GM06990 (cell line): Measurements from ENCODE around the gene B4GALT1.
"Not testable (repeated sequence)": the region's sequence is repeated elsewhere in the genome, so short reads cannot be mapped to it uniquely, and the experiment has no call there.

Experiments used
- DNase-seq: peaks from one replicate; pipeline ENCODE4 v3.0.0-alpha.2; 2011; ENCODE audit not compliant: insufficient read length; ENCODE audit errors: extremely low read depth
- H3K27me3 ChIP-seq: replicated peaks from 2 replicates; pipeline ENCODE4 v1.6.0; 2011; ENCODE audit warnings: low read length; ENCODE audit not compliant: control insufficient read depth, insufficient read depth
- H3K36me3 ChIP-seq: 2 replicates; pipeline ENCODE4 v1.5.1; 2011; ENCODE audit warnings: low read length; ENCODE audit not compliant: control insufficient read depth, insufficient read depth
- H3K4me3 ChIP-seq: replicated peaks from 2 replicates; pipeline ENCODE4 v1.5.1; 2011; ENCODE audit warnings: low read depth, mild to moderate bottlenecking, control low read depth, low read length
- TF ChIP-seq, protein P1 (sequence below): IDR thresholded peaks from 2 replicates; pipeline ENCODE4 v1.5.1; 2011; ENCODE audit warnings: low read length, control low read depth, mild to moderate bottlenecking, inconsistent platforms; ENCODE audit not compliant: insufficient read depth, poor library complexity, severe bottlenecking

Gene B4GALT1

DNA sequence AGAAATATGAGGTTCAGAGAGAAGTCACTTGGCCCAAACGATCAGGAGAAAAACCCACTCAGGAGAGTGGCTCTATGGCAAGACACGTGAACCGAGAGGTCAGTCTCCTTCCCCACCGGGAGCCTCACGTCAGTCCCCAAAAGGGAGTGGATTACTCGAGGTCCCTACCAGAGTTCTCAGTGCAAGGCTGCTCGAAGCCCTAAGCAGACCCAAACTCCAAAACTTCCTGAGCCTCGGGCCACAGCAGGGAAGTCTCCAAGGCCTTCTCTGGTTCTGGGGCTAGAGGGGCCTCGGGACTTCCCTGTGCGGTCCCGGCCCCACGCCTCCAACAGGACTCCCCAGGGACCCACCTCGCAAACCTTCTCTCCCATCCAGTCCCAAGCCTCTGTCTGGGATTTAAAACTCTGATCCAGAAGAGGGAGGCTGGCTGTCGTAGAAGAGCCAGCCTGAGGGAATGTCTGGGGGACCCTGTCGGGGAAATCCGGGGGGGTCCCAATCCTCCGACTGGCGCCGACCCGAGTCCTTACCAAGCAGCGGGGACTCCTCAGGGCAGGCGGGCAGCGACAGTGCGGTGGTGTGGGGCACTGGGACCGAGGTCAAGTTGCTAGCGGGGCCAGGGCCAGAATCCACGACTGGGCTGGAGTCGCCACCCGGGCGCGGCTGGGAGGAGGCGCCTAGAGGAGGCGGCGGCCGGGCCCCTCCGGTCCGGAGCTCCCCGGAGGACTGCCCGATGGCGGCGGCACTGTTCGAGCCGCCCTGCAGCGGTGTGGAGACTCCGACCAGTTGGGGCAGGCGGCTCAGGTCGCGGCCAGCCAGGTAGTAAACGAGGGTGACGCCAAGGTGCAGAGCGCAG lies 679 bp downstream of the B4GALT1 start:
- TF ChIP-seq, protein P1, sequence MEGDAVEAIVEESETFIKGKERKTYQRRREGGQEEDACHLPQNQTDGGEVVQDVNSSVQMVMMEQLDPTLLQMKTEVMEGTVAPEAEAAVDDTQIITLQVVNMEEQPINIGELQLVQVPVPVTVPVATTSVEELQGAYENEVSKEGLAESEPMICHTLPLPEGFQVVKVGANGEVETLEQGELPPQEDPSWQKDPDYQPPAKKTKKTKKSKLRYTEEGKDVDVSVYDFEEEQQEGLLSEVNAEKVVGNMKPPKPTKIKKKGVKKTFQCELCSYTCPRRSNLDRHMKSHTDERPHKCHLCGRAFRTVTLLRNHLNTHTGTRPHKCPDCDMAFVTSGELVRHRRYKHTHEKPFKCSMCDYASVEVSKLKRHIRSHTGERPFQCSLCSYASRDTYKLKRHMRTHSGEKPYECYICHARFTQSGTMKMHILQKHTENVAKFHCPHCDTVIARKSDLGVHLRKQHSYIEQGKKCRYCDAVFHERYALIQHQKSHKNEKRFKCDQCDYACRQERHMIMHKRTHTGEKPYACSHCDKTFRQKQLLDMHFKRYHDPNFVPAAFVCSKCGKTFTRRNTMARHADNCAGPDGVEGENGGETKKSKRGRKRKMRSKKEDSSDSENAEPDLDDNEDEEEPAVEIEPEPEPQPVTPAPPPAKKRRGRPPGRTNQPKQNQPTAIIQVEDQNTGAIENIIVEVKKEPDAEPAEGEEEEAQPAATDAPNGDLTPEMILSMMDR = no peak
- DNase-seq = peak; percentile 52
- H3K36me3 ChIP-seq = no peaks in the 10 kb centered on the region
- no peaks in the 10 kb centered on the region for H3K27me3 ChIP-seq
- H3K4me3 ChIP-seq = peak overlapping the region; percentile 78

DNA sequence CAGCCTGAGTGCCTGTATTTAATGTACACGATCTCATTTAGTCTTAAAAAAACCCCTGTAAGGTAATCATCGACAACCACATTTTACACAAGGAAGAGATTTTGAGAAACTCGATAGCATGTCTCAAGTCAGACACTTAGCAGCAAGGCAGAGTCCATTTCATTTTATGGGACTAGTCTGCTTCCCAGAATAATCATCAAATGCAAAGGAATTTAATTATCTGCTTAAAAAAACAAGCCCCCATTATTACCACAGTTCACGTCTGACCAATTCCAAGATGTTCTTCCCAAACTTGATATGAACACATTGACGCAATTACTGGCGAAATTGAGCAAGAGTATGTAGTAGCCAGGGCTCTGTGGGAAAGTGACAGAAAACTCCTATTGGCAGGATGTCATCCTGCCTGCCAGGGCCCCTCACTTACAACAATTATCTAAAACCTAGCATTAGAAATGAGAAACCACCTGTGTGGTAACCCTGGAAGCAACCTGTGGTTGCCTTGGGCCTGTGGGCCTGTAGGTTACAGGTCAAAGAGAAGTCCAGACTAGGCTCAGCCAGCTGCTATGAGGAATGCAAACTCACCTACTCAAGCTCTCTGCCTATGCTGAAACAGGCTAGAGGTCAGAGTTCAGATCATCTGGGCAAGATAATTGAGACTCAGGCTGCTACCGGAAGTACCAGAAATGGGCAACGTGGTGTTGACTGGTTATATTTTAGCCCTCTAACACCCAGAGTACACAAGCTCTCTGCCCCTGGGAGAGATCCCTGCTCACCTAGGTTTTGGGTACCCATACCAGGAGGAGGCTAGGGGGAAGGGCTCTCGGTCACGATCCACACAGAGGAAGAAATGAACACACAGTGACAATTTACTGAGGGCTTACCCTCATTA lies 1.6 kb downstream of the B4GALT1 start:
- peak; percentile 51 for DNase-seq
- TF ChIP-seq, protein P1 = no peak

DNA sequence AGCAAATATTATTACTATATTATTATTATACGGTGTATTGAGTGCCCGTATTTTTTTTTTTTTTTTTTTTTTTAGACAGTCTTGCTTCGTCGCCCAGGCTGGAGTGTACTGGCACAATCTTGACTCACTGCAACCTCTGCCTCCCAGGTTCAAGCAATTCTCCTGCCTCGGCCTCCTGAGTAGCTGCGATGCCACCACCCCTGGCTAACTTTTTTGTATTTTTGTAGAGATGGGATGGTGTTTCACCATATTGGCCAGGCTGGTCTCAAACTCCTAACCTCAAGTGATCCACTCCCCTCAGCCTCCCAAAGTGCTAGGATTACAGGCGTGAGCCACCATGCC lies 2.2 kb downstream of the B4GALT1 start:
- H3K27me3 ChIP-seq, H3K36me3 ChIP-seq, DNase-seq: not testable (repeated sequence)
- H3K4me3 ChIP-seq = peak overlapping the region; percentile 78

More for the DNA sequence above, 1.6 kb downstream of the B4GALT1 start:
- Histone ChIP-seq H3K4me3 (peak overlapping the region; percentile 78), H3K36me3 (no peaks in the 10 kb centered on the region), H3K27me3 (no peaks in the 10 kb centered on the region)

DNA sequence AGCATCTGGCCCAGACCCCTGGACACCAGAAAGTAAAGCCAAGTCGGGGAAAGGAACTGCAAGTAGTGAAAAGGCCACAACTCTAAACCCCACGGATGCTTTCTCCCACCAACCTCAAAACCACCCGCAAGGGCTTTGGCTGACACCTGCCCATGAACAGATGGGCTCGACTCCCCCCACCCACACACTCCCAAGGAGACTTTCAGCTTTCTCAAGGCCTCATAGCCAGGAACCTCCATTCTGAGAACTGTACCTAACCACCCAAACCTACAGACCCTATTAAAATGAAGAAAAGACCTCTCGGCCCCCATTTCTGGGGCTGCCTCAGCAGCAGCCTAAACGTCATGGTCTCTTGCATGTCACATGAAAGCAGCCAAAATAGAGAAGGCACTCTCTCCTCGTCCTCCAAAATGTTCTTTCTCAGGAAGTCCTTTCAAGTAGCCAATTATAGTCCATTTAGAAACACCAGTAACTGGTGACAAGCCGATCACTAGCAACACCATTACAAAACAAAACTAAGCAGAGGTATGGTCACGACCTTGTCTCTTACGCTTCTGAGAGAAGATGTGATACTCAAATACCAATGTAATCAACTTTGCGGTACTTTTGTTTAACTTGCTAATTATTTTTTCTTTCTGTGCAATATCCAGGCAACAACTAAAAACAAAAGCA lies 2.9 kb downstream of the B4GALT1 start:
- Histone ChIP-seq H3K27me3 (no peaks in the 10 kb centered on the region), H3K4me3 (peak overlapping the region; percentile 78), H3K36me3 (no peaks in the 10 kb centered on the region)
- TF ChIP-seq, protein P1 = no peak
- DNase-seq = peak; percentile 60

DNA sequence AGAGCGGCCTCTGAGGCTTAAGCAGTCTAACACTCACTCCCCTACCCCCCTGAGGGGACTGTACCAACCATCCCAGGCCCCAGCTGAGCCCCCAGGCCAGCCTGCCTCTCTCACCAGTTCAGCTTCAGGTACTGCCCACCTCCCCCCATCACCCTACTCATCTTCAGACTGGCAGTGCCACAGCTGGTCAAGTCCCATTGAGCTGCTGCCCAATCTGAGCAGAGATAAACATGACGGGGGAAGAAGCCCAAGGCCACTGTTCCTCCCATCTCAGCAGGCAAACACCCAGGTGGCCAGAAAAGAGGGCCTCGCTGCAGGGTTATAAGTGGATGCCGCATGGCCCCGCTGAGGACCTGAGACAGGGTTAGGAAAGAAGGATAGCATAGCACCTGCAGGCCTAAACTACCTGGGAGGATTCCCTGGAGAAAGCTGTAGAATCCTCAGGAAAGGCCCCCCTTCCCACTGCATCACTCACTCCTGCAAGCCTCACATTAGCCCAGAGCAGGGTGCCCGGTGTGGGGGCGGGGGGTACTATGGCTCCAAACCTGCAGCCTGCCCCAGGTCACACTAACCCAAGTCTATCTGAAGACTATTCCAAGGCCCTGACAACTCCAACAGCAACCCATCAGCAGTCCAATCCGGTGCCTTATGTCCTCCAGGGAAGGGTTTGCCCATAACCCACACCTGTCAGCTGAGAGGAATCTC lies 3.6 kb downstream of the B4GALT1 start:
- no peak for DNase-seq
- H3K27me3 ChIP-seq = no peaks in the 10 kb centered on the region
- peak overlapping the region; percentile 78 for H3K4me3 ChIP-seq
- TF ChIP-seq, protein P1 = no peak
- H3K36me3 ChIP-seq = no peaks in the 10 kb centered on the region
